Heart left ventricle (tissue), 13 donors: Measurements from ENCODE around the gene TXNDC8.

Source experiments
- POLR2A ChIP-seq, 2 donors: fragments of 450-650 bp; IDR thresholded peaks; one replicate each; pipeline ENCODE4 v1.6.1; 2017; ENCODE audit warnings: antibody characterized with exemption in 2 of 2, mild to moderate bottlenecking in 2 of 2, moderate library complexity in 2 of 2
- TF ChIP-seq, protein P1 (sequence below), 12 donors: fragments of 200-600 bp; sonication (generic) in 4 of 12; IDR thresholded peaks; one replicate each; pipeline versions ENCODE4 v1.5.0 to v1.8.0; 2018 to 2022; ENCODE audit warnings: antibody characterized with exemption in 12 of 12, mild to moderate bottlenecking in 5 of 12
- donor health status: ischemic (EF 13 %, LVEDD 7.1; RV severe dilation, severe dysfunction).
- donor health status: DM: no; HTN: yes; CAD: no.
- donor health status: DM: no; HTN: no; CAD: no.
- donor health status: ischemic (EF 25% LVEDD 6.9; RV normal size, moderate dysfunction).
- donor health status: ischemic (EF 25% LVEDD 5.7; RV mildly dilated, moderate dysfunction).
- donor health status: ischemic (EF 35%, LVEDD 5.7; RV mildly dilated, moderate dysfunction).
- donor health status: nonischemic (EF 11% LVEDD 7.7; RV severe dilation, severe dysfunction).
- donor health status: DM: yes; HTN: yes; CAD: no.
- donor health status: PGD.
- donor health status: ischemic (EF 29% LVEDD 5.4; RV normal size, mild dysfunction).
- donor health status: nonischemic (EF 23%, LVEDD 6.1; RV moderate dilation, normal function).

DNA sequence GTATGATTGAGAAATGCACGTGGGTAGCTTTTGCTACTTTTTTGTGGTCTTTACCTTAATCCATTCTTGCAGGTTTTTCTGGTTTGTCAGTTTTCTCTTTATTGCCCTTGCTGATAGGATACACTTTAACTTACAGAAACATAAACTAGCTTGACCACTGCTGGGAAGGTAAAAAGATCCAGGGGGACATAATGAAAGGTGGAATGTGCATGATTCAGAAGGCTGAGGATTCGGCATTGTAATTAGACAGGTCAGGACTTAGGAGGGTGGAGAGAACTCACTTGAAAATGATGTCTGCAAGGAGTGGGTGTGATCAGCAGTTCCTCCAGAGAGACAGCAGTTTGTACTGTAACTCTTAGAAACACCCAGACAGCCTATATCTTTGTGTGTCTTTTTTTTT is 19.8 kb upstream of the TXNDC8 start:
- no peak for TF ChIP-seq POLR2A (IDR thresholded peaks at IDR 0.05)
- TF ChIP-seq, protein P1, sequence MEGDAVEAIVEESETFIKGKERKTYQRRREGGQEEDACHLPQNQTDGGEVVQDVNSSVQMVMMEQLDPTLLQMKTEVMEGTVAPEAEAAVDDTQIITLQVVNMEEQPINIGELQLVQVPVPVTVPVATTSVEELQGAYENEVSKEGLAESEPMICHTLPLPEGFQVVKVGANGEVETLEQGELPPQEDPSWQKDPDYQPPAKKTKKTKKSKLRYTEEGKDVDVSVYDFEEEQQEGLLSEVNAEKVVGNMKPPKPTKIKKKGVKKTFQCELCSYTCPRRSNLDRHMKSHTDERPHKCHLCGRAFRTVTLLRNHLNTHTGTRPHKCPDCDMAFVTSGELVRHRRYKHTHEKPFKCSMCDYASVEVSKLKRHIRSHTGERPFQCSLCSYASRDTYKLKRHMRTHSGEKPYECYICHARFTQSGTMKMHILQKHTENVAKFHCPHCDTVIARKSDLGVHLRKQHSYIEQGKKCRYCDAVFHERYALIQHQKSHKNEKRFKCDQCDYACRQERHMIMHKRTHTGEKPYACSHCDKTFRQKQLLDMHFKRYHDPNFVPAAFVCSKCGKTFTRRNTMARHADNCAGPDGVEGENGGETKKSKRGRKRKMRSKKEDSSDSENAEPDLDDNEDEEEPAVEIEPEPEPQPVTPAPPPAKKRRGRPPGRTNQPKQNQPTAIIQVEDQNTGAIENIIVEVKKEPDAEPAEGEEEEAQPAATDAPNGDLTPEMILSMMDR (IDR thresholded peaks at IDR 0.05) = no peak
